SIG-M5 (cell line): ENCODE measurements around the gene TPD52L1.
A peak's percentile ranks its signal among the peaks of the same experiment; 100 is the strongest.

Experiments used
- DNase-seq: peaks from one replicate; lab custom pipeline; 2025; lab: John Stamatoyannopoulos, UW

TPD52L1 gene

GRCh38 chr6:125245523-125246264 is 92.1 kb downstream of the TPD52L1 start:
- DNase-seq = no peak

GRCh38 chr6:125246566-125246965 is 93.0 kb downstream of the TPD52L1 start:
- DNase-seq = no peak

GRCh38 chr6:125248136-125248535 is 94.6 kb downstream of the TPD52L1 start:
- no peak for DNase-seq

- DNase-seq = no peak
Measured at GRCh38 chr6:125250511-125250910, 96.9 kb downstream of the TPD52L1 start.

- no peak for DNase-seq
Measured at GRCh38 chr6:125251516-125252220, 98.1 kb downstream of the TPD52L1 start.

- DNase-seq = no peak
Measured at GRCh38 chr6:125252891-125253290, 99.3 kb downstream of the TPD52L1 start.

GRCh38 chr6:125253881-125254280 is 100.3 kb downstream of the TPD52L1 start:
- DNase-seq = no peak

- no peak for DNase-seq
Measured at GRCh38 chr6:125254321-125254720, 100.7 kb downstream of the TPD52L1 start.

- no peak for DNase-seq
Measured at GRCh38 chr6:125255201-125255600, 101.6 kb downstream of the TPD52L1 start.

GRCh38 chr6:125257351-125257750 is 103.8 kb downstream of the TPD52L1 start:
- no peak for DNase-seq

- DNase-seq = peak; percentile 19
Measured at GRCh38 chr6:125258651-125259353, 105.2 kb downstream of the TPD52L1 start.

- no peak for DNase-seq
Measured at GRCh38 chr6:125259354-125259736, 105.8 kb downstream of the TPD52L1 start.

- no peak for DNase-seq
Measured at GRCh38 chr6:125262016-125263013, 108.7 kb downstream of the TPD52L1 start.

- no peak for DNase-seq
Measured at GRCh38 chr6:125264476-125264875, 110.9 kb downstream of the TPD52L1 start.

- DNase-seq = no peak
Measured at GRCh38 chr6:125267806-125268523, 114.4 kb downstream of the TPD52L1 start.

GRCh38 chr6:125268765-125269164 is 115.2 kb downstream of the TPD52L1 start:
- DNase-seq = no peak

GRCh38 chr6:125269328-125269985 is 115.9 kb downstream of the TPD52L1 start:
- no peak for DNase-seq

GRCh38 chr6:125270380-125270779 is 116.8 kb downstream of the TPD52L1 start:
- DNase-seq = no peak

GRCh38 chr6:125271486-125272159 is 118.0 kb downstream of the TPD52L1 start:
- DNase-seq = no peak

GRCh38 chr6:125273251-125273650 is 119.7 kb downstream of the TPD52L1 start:
- no peak for DNase-seq
